ENCODE results near the gene TNFRSF19.

Gene TNFRSF19

GRCh38 chr13:23637829-23638228 is 67.6 kb downstream of the TNFRSF19 start:
- H3K4me3 ChIP-seq (ENCODE audit: low read length) = no peak overlapping the region

GRCh38 chr13:23639674-23640073 is 69.5 kb downstream of the TNFRSF19 start:
- no peak overlapping the region for H2AFZ ChIP-seq (ENCODE audit: low read length)
- H3K9ac ChIP-seq (ENCODE audit: low read length) = no peak overlapping the region
- no peak overlapping the region for H3K27ac ChIP-seq (ENCODE audit: low read length)

More at GRCh38 chr13:23637829-23638228, 67.6 kb downstream of the TNFRSF19 start:
- no peak for DNase-seq
- H3K27ac ChIP-seq (ENCODE audit: low read length) = no peak overlapping the region
- H3K27me3 ChIP-seq (replicated peaks; ENCODE audit: insufficient read depth, low read length) = no peaks in the 10 kb centered on the region
- H3K36me3 ChIP-seq (replicated peaks; ENCODE audit: insufficient read depth, low read length) = no peaks in the 10 kb centered on the region
- no peaks in the 10 kb centered on the region for H3F3A ChIP-seq (ENCODE audit: insufficient read depth, low read length)
- no peaks in the 10 kb centered on the region for H3K9me2 ChIP-seq (replicated peaks; ENCODE audit: insufficient read depth, low read length)
- no peak overlapping the region for H2AFZ ChIP-seq (ENCODE audit: low read length)
- H3K9me3 ChIP-seq (replicated peaks; ENCODE audit: insufficient read depth, low read length) = no peaks in the 10 kb centered on the region
- no peaks in the 10 kb centered on the region for H3K79me2 ChIP-seq (ENCODE audit: low read length)
- no peak overlapping the region for H3K9ac ChIP-seq (ENCODE audit: low read length)
- H3K4me1 ChIP-seq (ENCODE audit: low read length) = no peaks in the 10 kb centered on the region
- H3K4me2 ChIP-seq (ENCODE audit: low read depth, low read length) = no peak overlapping the region
- no peaks in the 10 kb centered on the region for H4K20me1 ChIP-seq (ENCODE audit: insufficient read depth, low read length)
- TF ChIP-seq EZH2phosphoT487 (IDR thresholded peaks at IDR 0.05; ENCODE audit: low read length) = no peak
- TF ChIP-seq EZH2 (optimal IDR thresholded peaks at IDR 0.05; ENCODE audit: low read depth, low read length) = no peak
- TF ChIP-seq, protein P1, sequence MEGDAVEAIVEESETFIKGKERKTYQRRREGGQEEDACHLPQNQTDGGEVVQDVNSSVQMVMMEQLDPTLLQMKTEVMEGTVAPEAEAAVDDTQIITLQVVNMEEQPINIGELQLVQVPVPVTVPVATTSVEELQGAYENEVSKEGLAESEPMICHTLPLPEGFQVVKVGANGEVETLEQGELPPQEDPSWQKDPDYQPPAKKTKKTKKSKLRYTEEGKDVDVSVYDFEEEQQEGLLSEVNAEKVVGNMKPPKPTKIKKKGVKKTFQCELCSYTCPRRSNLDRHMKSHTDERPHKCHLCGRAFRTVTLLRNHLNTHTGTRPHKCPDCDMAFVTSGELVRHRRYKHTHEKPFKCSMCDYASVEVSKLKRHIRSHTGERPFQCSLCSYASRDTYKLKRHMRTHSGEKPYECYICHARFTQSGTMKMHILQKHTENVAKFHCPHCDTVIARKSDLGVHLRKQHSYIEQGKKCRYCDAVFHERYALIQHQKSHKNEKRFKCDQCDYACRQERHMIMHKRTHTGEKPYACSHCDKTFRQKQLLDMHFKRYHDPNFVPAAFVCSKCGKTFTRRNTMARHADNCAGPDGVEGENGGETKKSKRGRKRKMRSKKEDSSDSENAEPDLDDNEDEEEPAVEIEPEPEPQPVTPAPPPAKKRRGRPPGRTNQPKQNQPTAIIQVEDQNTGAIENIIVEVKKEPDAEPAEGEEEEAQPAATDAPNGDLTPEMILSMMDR (IDR thresholded peaks at IDR 0.05; ENCODE audit: low read length) = no peak

GRCh38 chr13:23642110-23642509 is 71.9 kb downstream of the TNFRSF19 start:
- no peak for DNase-seq
- Histone ChIP-seq H3K4me1 (ENCODE audit: low read length) (no peaks in the 10 kb centered on the region), H3K4me2 (ENCODE audit: low read depth, low read length) (no peak overlapping the region), H2AFZ (ENCODE audit: low read length) (no peak overlapping the region), H3K9ac (ENCODE audit: low read length) (no peak overlapping the region), H3K27me3 (replicated peaks; ENCODE audit: insufficient read depth, low read length) (no peaks in the 10 kb centered on the region), H3K9me3 (replicated peaks; ENCODE audit: insufficient read depth, low read length) (no peaks in the 10 kb centered on the region), H3K9me2 (replicated peaks; ENCODE audit: insufficient read depth, low read length) (no peaks in the 10 kb centered on the region), H3K36me3 (replicated peaks; ENCODE audit: insufficient read depth, low read length) (no peaks in the 10 kb centered on the region), H3K79me2 (ENCODE audit: low read length) (no peaks in the 10 kb centered on the region), H3K4me3 (ENCODE audit: low read length) (no peak overlapping the region), H3K27ac (ENCODE audit: low read length) (no peak overlapping the region), H3F3A (ENCODE audit: insufficient read depth, low read length) (no peaks in the 10 kb centered on the region), H4K20me1 (ENCODE audit: insufficient read depth, low read length) (no peaks in the 10 kb centered on the region)
- TF ChIP-seq, protein P1 (IDR thresholded peaks at IDR 0.05; ENCODE audit: low read length) = no peak
- no peak for TF ChIP-seq EZH2 (optimal IDR thresholded peaks at IDR 0.05; ENCODE audit: low read depth, low read length)
- TF ChIP-seq EZH2phosphoT487 (IDR thresholded peaks at IDR 0.05; ENCODE audit: low read length) = no peak

More at GRCh38 chr13:23639674-23640073, 69.5 kb downstream of the TNFRSF19 start:
- no peaks in the 10 kb centered on the region for H3K79me2 ChIP-seq (ENCODE audit: low read length)
- TF ChIP-seq, protein P1 (IDR thresholded peaks at IDR 0.05; ENCODE audit: low read length) = no peak
- no peak for TF ChIP-seq EZH2phosphoT487 (IDR thresholded peaks at IDR 0.05; ENCODE audit: low read length)
- no peak for TF ChIP-seq EZH2 (optimal IDR thresholded peaks at IDR 0.05; ENCODE audit: low read depth, low read length)
- H3K4me3 ChIP-seq (ENCODE audit: low read length) = no peak overlapping the region
- H3K9me2 ChIP-seq (replicated peaks; ENCODE audit: insufficient read depth, low read length) = no peaks in the 10 kb centered on the region
- no peaks in the 10 kb centered on the region for H3K9me3 ChIP-seq (replicated peaks; ENCODE audit: insufficient read depth, low read length)
- H3F3A ChIP-seq (ENCODE audit: insufficient read depth, low read length) = no peaks in the 10 kb centered on the region
- DNase-seq = no peak
- H3K27me3 ChIP-seq (replicated peaks; ENCODE audit: insufficient read depth, low read length) = no peaks in the 10 kb centered on the region
- no peaks in the 10 kb centered on the region for H3K4me1 ChIP-seq (ENCODE audit: low read length)
- no peak overlapping the region for H3K4me2 ChIP-seq (ENCODE audit: low read depth, low read length)
- no peaks in the 10 kb centered on the region for H4K20me1 ChIP-seq (ENCODE audit: insufficient read depth, low read length)
- H3K36me3 ChIP-seq (replicated peaks; ENCODE audit: insufficient read depth, low read length) = no peaks in the 10 kb centered on the region

Data from MM.1S (cell line).